Rectal smooth muscle tissue (tissue), 1 donor: Measurements from ENCODE around the gene POC1B.

Source experiments
- H3K27ac ChIP-seq: one replicate; pipeline ENCODE4 v1.7.0; 2013; ENCODE audit warnings: low read depth, low read length, inconsistent platforms
- H3K27me3 ChIP-seq: one replicate; pipeline ENCODE4 v1.7.0; 2013; ENCODE audit warnings: low read length; ENCODE audit not compliant: control insufficient read depth, insufficient read depth
- H3K36me3 ChIP-seq: one replicate; pipeline ENCODE4 v1.7.0; 2013; ENCODE audit warnings: low read length; ENCODE audit not compliant: control insufficient read depth, insufficient read depth
- H3K4me1 ChIP-seq: one replicate; pipeline ENCODE4 v1.7.0; 2013; ENCODE audit warnings: low read length; ENCODE audit not compliant: control insufficient read depth, insufficient read depth
- H3K4me3 ChIP-seq: one replicate; pipeline ENCODE4 v1.7.0; 2013; ENCODE audit warnings: low read length
- H3K9ac ChIP-seq: one replicate; pipeline ENCODE4 v1.7.0; 2013; ENCODE audit warnings: low read length

Gene POC1B

GRCh38 chr12:89525824-89526770 lies at the start of gene POC1B:
Gene POC1B (minus strand): TSS chr12:89526047. CDS start chr12:89525895, 152 bp downstream.
- H3K9ac ChIP-seq: peak within 1 kb of the TSS; percentile 84
- peak within 1 kb of the TSS; percentile 97 for H3K4me3 ChIP-seq
- no peaks in the 10 kb centered on the region for H3K27me3 ChIP-seq
- peak within 1 kb of the TSS; percentile 77 for H3K27ac ChIP-seq
- no peaks in the 10 kb centered on the region for H3K36me3 ChIP-seq
- H3K4me1 ChIP-seq: peaks cover 10% of the 10 kb centered on the region

- H3K36me3 ChIP-seq: no peaks in the 10 kb centered on the region
- no peak overlapping the region for H3K27ac ChIP-seq
- H3K9ac ChIP-seq: no peak overlapping the region
- no peaks in the 10 kb centered on the region for H3K4me1 ChIP-seq
- no peak overlapping the region for H3K4me3 ChIP-seq
- no peaks in the 10 kb centered on the region for H3K27me3 ChIP-seq
These were observed 49.5 kb upstream of the POC1B start for GRCh38 chr12:89575374-89575773.

- H3K4me1 ChIP-seq: no peaks in the 10 kb centered on the region
- no peaks in the 10 kb centered on the region for H3K36me3 ChIP-seq
- H3K27ac ChIP-seq: no peak overlapping the region
- H3K27me3 ChIP-seq: no peaks in the 10 kb centered on the region
- H3K4me3 ChIP-seq: no peak overlapping the region
- H3K9ac ChIP-seq: no peak overlapping the region
These were observed 48.9 kb upstream of the POC1B start for GRCh38 chr12:89574736-89575208.

- no peak overlapping the region for H3K4me3 ChIP-seq
- no peaks in the 10 kb centered on the region for H3K4me1 ChIP-seq
- no peak overlapping the region for H3K9ac ChIP-seq
- H3K27ac ChIP-seq: no peak overlapping the region
- no peaks in the 10 kb centered on the region for H3K27me3 ChIP-seq
- no peaks in the 10 kb centered on the region for H3K36me3 ChIP-seq
These were observed 47.4 kb upstream of the POC1B start for GRCh38 chr12:89573051-89573810.

GRCh38 chr12:89571491-89572195 lies 45.8 kb upstream of the POC1B start:
- Histone ChIP-seq H3K4me1 (no peaks in the 10 kb centered on the region), H3K27ac (no peak overlapping the region), H3K9ac (no peak overlapping the region), H3K4me3 (no peak overlapping the region), H3K27me3 (no peaks in the 10 kb centered on the region), H3K36me3 (no peaks in the 10 kb centered on the region)

- no peaks in the 10 kb centered on the region for H3K36me3 ChIP-seq
- no peaks in the 10 kb centered on the region for H3K4me1 ChIP-seq
- no peaks in the 10 kb centered on the region for H3K27me3 ChIP-seq
- no peak overlapping the region for H3K4me3 ChIP-seq
- H3K27ac ChIP-seq: no peak overlapping the region
- no peak overlapping the region for H3K9ac ChIP-seq
These were observed 42.6 kb upstream of the POC1B start for GRCh38 chr12:89568484-89568883.

GRCh38 chr12:89567691-89568239 lies 41.9 kb upstream of the POC1B start:
- Histone ChIP-seq H3K27me3 (no peaks in the 10 kb centered on the region), H3K9ac (no peak overlapping the region), H3K4me1 (no peaks in the 10 kb centered on the region), H3K27ac (no peak overlapping the region), H3K36me3 (no peaks in the 10 kb centered on the region), H3K4me3 (no peak overlapping the region)

- no peaks in the 10 kb centered on the region for H3K36me3 ChIP-seq
- H3K4me3 ChIP-seq: no peak overlapping the region
- no peak overlapping the region for H3K27ac ChIP-seq
- H3K9ac ChIP-seq: no peak overlapping the region
- H3K27me3 ChIP-seq: no peaks in the 10 kb centered on the region
- H3K4me1 ChIP-seq: no peaks in the 10 kb centered on the region
These were observed 40.8 kb upstream of the POC1B start for GRCh38 chr12:89566615-89567014.

- Histone ChIP-seq H3K4me1 (no peaks in the 10 kb centered on the region), H3K9ac (no peak overlapping the region)
These were observed 39.2 kb upstream of the POC1B start for GRCh38 chr12:89565002-89565401.

GRCh38 chr12:89559753-89560152 lies 33.9 kb upstream of the POC1B start:
- Histone ChIP-seq H3K36me3 (no peaks in the 10 kb centered on the region), H3K9ac (no peak overlapping the region), H3K4me1 (no peaks in the 10 kb centered on the region), H3K4me3 (no peak overlapping the region), H3K27me3 (no peaks in the 10 kb centered on the region), H3K27ac (no peak overlapping the region)

More at GRCh38 chr12:89565002-89565401, 39.2 kb upstream of the POC1B start:
- no peaks in the 10 kb centered on the region for H3K27me3 ChIP-seq
- H3K36me3 ChIP-seq: no peaks in the 10 kb centered on the region
- H3K4me3 ChIP-seq: no peak overlapping the region
- no peak overlapping the region for H3K27ac ChIP-seq

- Histone ChIP-seq H3K27ac (no peak overlapping the region), H3K4me3 (no peak overlapping the region), H3K27me3 (no peaks in the 10 kb centered on the region)
These were observed 31.1 kb upstream of the POC1B start for GRCh38 chr12:89556976-89557375.

GRCh38 chr12:89552376-89552775 lies 26.5 kb upstream of the POC1B start:
- no peaks in the 10 kb centered on the region for H3K27me3 ChIP-seq
- H3K27ac ChIP-seq: no peak overlapping the region
- no peaks in the 10 kb centered on the region for H3K36me3 ChIP-seq
- no peaks in the 10 kb centered on the region for H3K4me1 ChIP-seq
- H3K9ac ChIP-seq: no peak overlapping the region
- no peak overlapping the region for H3K4me3 ChIP-seq

More at GRCh38 chr12:89556976-89557375, 31.1 kb upstream of the POC1B start:
- H3K4me1 ChIP-seq: no peaks in the 10 kb centered on the region
- H3K36me3 ChIP-seq: no peaks in the 10 kb centered on the region
- no peak overlapping the region for H3K9ac ChIP-seq
